HL-60 (cell line): ENCODE data around the gene ATP8A2.

Experiments
- CTCF ChIP-seq: IDR thresholded peaks from one replicate; pipeline ENCODE4 v1.5.1; 2011; ENCODE audit warnings: low read length, control low read depth, inconsistent platforms; ENCODE audit not compliant: insufficient read depth
- POLR2AphosphoS5 ChIP-seq: IDR thresholded peaks from 2 replicates; pipeline ENCODE4 v1.6.1; 2012; ENCODE audit warnings: low read depth

GRCh38 chr13:25762281-25762680 is 390.5 kb downstream of the ATP8A2 start:
- TF ChIP-seq POLR2AphosphoS5: no peak
- TF ChIP-seq CTCF: no peak
